Activated CD4-positive, CD25-positive, alpha-beta regulatory T cell treated with anti-CD3 and anti-CD28 coated beads, Interleukin-2, amount 50 U/mL, for 24 hours (primary cell): ENCODE results near the gene ARRDC2.
"Not testable (repeated sequence)": the region's sequence is repeated elsewhere in the genome, so short reads cannot be mapped to it uniquely, and the experiment has no call there.

ENCODE experiments used
- ATAC-seq, 2 donors: fragments of 150-1000 bp; cut with Tn5 transposase; one replicate each; pipeline ENCODE4 v1.10.0; 2021; ENCODE audit warnings: mild to moderate bottlenecking in 1 of 2, moderate library complexity in 1 of 2

ARRDC2 gene

GRCh38 chr19:17993076-17993813 is 14.7 kb upstream of the ARRDC2 start:
- ATAC-seq: no peak

- ATAC-seq: peak; percentile 60 to 63
Measured at GRCh38 chr19:17996826-17997316, 11.1 kb upstream of the ARRDC2 start.

- ATAC-seq: no peak
Measured at GRCh38 chr19:17997969-17998826, 9.8 kb upstream of the ARRDC2 start.

- no peak for ATAC-seq
Measured at GRCh38 chr19:17998827-17999150, 9.2 kb upstream of the ARRDC2 start.

- no peak for ATAC-seq
Measured at GRCh38 chr19:17999684-18000479, 8.1 kb upstream of the ARRDC2 start.

- ATAC-seq: no peak
Measured at GRCh38 chr19:18000480-18000914, 7.5 kb upstream of the ARRDC2 start.

GRCh38 chr19:18000915-18001776 is 6.8 kb upstream of the ARRDC2 start:
- ATAC-seq: peak; percentile 83 to 86

- ATAC-seq: no peak
Measured at GRCh38 chr19:18001777-18002345, 6.1 kb upstream of the ARRDC2 start.

GRCh38 chr19:18002347-18002850 is 5.6 kb upstream of the ARRDC2 start:
- no peak for ATAC-seq

GRCh38 chr19:18005750-18006149 is 2.2 kb upstream of the ARRDC2 start:
- not testable (repeated sequence) for ATAC-seq

- ATAC-seq: peak; percentile 71 to 73
Measured at GRCh38 chr19:18007044-18007916, 690 bp upstream of the ARRDC2 start.

- no peak for ATAC-seq
Measured at GRCh38 chr19:18008814-18009213, 844 bp downstream of the ARRDC2 start.

GRCh38 chr19:18009412-18010066 is 1.6 kb downstream of the ARRDC2 start:
- ATAC-seq: no peak

GRCh38 chr19:18010149-18010548 is 2.2 kb downstream of the ARRDC2 start:
- no peak for ATAC-seq

GRCh38 chr19:18013210-18014111 is 5.5 kb downstream of the ARRDC2 start:
- peak in 1 of 2 donors; percentile 20 for ATAC-seq

- peak; percentile 49 to 66 for ATAC-seq
Measured at GRCh38 chr19:18014197-18014596, 6.2 kb downstream of the ARRDC2 start.

- ATAC-seq: no peak
Measured at GRCh38 chr19:18016209-18016910, 8.4 kb downstream of the ARRDC2 start.
